Measurements from ENCODE around the gene CERS1. TPM values are rescaled to one million over a fixed set of nuclear protein-coding genes. Genes with fewer than 3 reads are reported as not detected.

Gene CERS1
- total and polyA plus RNA-seq, 8 donors: 0.37 to 4.8 (median 0.61) TPM; not detected in 3

Other genes with a start within 250 kb of the CERS1 start
- gene CRTC1, start 212.5 kb downstream of the CERS1 start, total RNA-seq: 10 to 100 TPM in 1 of 5 donors, 1 to 10 TPM in 3, not detected in 1; 4.2 to 28.0 (median 4.7) TPM
- gene CRTC1, start 212.5 kb downstream of the CERS1 start, polyA plus RNA-seq: 1 to 10 TPM; 4.6 to 8.4 (median 4.6) TPM
- 1 to 10 TPM in 1 of 5 donors, not detected in 4; 1.4 TPM for gene COMP, start 104.9 kb downstream of the CERS1 start, total RNA-seq
- gene COMP, start 104.9 kb downstream of the CERS1 start, polyA plus RNA-seq: 1 to 10 TPM in 2 of 3 donors, under 1 TPM in 1; 0.62 to 4.1 (median 1.8) TPM
- gene UPF1, start 64.2 kb downstream of the CERS1 start, total RNA-seq: 100 to 1,000 TPM in 1 of 5 donors, 10 to 100 TPM in 4; 26.3 to 111 (median 46.6) TPM
- gene UPF1, start 64.2 kb downstream of the CERS1 start, polyA plus RNA-seq: 10 to 100 TPM; 27.5 to 35.4 (median 32.2) TPM
- gene COPE, start 23.2 kb upstream of the CERS1 start, total RNA-seq: 100 to 1,000 TPM in 3 of 5 donors, 10 to 100 TPM in 2; 76.7 to 239 (median 127) TPM
- 100 to 1,000 TPM; 188 to 283 (median 267) TPM for gene COPE, start 23.2 kb upstream of the CERS1 start, polyA plus RNA-seq
- gene DDX49, start 23.6 kb upstream of the CERS1 start, total RNA-seq: 100 to 1,000 TPM in 1 of 5 donors, 10 to 100 TPM in 4; 25.3 to 185 (median 56.7) TPM
- 10 to 100 TPM; 49.2 to 65.1 (median 50.3) TPM for gene DDX49, start 23.6 kb upstream of the CERS1 start, polyA plus RNA-seq
- gene HOMER3, start 45.1 kb upstream of the CERS1 start, total RNA-seq: 10 to 100 TPM in 3 of 5 donors, 1 to 10 TPM in 2; 5.1 to 74.7 (median 12.9) TPM
- 10 to 100 TPM; 15.0 to 31.9 (median 18.7) TPM for gene HOMER3, start 45.1 kb upstream of the CERS1 start, polyA plus RNA-seq
- 100 to 1,000 TPM in 1 of 5 donors, 10 to 100 TPM in 4; 51.7 to 104 (median 62.4) TPM for gene SUGP2, start 137.4 kb upstream of the CERS1 start, total RNA-seq
- 10 to 100 TPM; 21.5 to 40.0 (median 28.1) TPM for gene SUGP2, start 137.4 kb upstream of the CERS1 start, polyA plus RNA-seq
- 10 to 100 TPM in 4 of 5 donors, 1 to 10 TPM in 1; 7.0 to 63.8 (median 32.2) TPM for gene ARMC6, start 137.4 kb upstream of the CERS1 start, total RNA-seq
- 10 to 100 TPM; 17.4 to 22.8 (median 19.4) TPM for gene ARMC6, start 137.4 kb upstream of the CERS1 start, polyA plus RNA-seq
- 10 to 100 TPM in 1 of 5 donors, 1 to 10 TPM in 4; 5.1 to 54.8 (median 6.7) TPM for gene SLC25A42, start 167.8 kb upstream of the CERS1 start, total RNA-seq
- gene SLC25A42, start 167.8 kb upstream of the CERS1 start, polyA plus RNA-seq: 1 to 10 TPM; 3.7 to 7.3 (median 6.7) TPM
- gene TMEM161A, start 242.3 kb upstream of the CERS1 start, total RNA-seq: 10 to 100 TPM in 4 of 5 donors, 1 to 10 TPM in 1; 6.4 to 59.5 (median 15.9) TPM
- gene TMEM161A, start 242.3 kb upstream of the CERS1 start, polyA plus RNA-seq: 10 to 100 TPM; 11.2 to 30.0 (median 11.8) TPM